A549 (cell line): ENCODE data around the gene SERPINE2. TPM values are rescaled to one million over a fixed set of nuclear protein-coding genes. Genes with fewer than 3 reads are reported as not detected.

ENCODE experiments used
- ATAC-seq, 2 experiments: fragments of 200-7000 bp in 1 of 2; fragments of >200 bp in 1 of 2; cut with Nextera tagmentation in 1 of 2; cut with Tn5 transposase in 1 of 2; 3 replicates each; pipeline versions ENCODE4 v1.8.0 to v1.9.1; 2018 to 2020; ENCODE audit warnings: mild to moderate bottlenecking in 1 of 2, moderate library complexity in 1 of 2
- CTCF ChIA-PET: fragments of 300-600 bp; sonication (Branson Sonifier 250); formaldehyde crosslinking; extraction: SDS; loops from one replicate; lab custom pipeline; 2021; ENCODE audit warnings: antibody characterized with exemption, inconsistent platforms; lab: Yijun Ruan, JAX
- POLR2A ChIA-PET: fragments of 350-600 bp; formaldehyde crosslinking; extraction: SDS; loops from one replicate; lab custom pipeline; 2021; ENCODE audit warnings: antibody characterized with exemption, inconsistent platforms; lab: Yijun Ruan, JAX
- DNase-seq, 2 experiments: peaks; one replicate each; pipeline versions ENCODE4 v3.0.0 to v3.0.0-alpha.2; 2011 to 2016; ENCODE audit warnings: low read depth in 1 of 2, low spot score in 1 of 2
- FAIRE-seq: peaks from 2 replicates; lab custom pipeline; 2011; peaks lifted over from hg19 to GRCh38; lab: Jason Lieb, UNC
- H3K27ac ChIP-seq, 2 experiments: fragments of >200 bp; sonication (Bioruptor Twin); formaldehyde crosslinking; 3 replicates each; pipeline ENCODE4 v1.5.1; 2016 to 2017
- H3K4me1 ChIP-seq: fragments of >200 bp; sonication (Bioruptor Twin); formaldehyde crosslinking; 3 replicates; pipeline ENCODE4 v1.6.1; 2016
- H3K4me2 ChIP-seq: fragments of >200 bp; sonication (Bioruptor Twin); formaldehyde crosslinking; 3 replicates; pipeline ENCODE4 v1.6.1; 2016
- H3K4me3 ChIP-seq: fragments of >200 bp; sonication (Bioruptor Twin); formaldehyde crosslinking; 3 replicates; pipeline ENCODE4 v1.5.1; 2016
- H3K9me3 ChIP-seq: fragments of >200 bp; sonication (Bioruptor Twin); formaldehyde crosslinking; 3 replicates; pipeline ENCODE4 v1.6.1; 2016
- BCL3 ChIP-seq: fragments of >200 bp; sonication (Bioruptor Twin); formaldehyde crosslinking; IDR thresholded peaks from 3 replicates; pipeline ENCODE4 v1.6.1; 2016
- CTCF ChIP-seq: fragments of >200 bp; sonication (Bioruptor Twin); formaldehyde crosslinking; IDR thresholded peaks from 3 replicates; pipeline ENCODE4 v1.5.1; 2016
- EHF ChIP-seq: fragments of 250-450 bp; sonication (Bioruptor Pico); IDR thresholded peaks from 2 replicates; pipeline ENCODE4 v1.5.0; 2020; ENCODE audit warnings: mild to moderate bottlenecking
- EP300 ChIP-seq, 2 experiments: fragments of >200 bp; sonication (Bioruptor Twin); formaldehyde crosslinking; IDR thresholded peaks; 2 replicates in 1 of 2; 3 replicates in 1 of 2; pipeline ENCODE4 v1.6.1; 2016 to 2017
- HMGXB4 ChIP-seq: fragments of 250-450 bp; sonication (Bioruptor Pico); IDR thresholded peaks from 2 replicates; pipeline ENCODE4 v1.5.0; 2021; ENCODE audit warnings: mild to moderate bottlenecking, moderate library complexity, borderline replicate concordance
- HOXB13 ChIP-seq: fragments of 250-450 bp; sonication (Bioruptor Pico); IDR thresholded peaks from 2 replicates; pipeline ENCODE4 v1.5.0; 2020; ENCODE audit warnings: low read depth, mild to moderate bottlenecking, moderate library complexity
- HOXB5 ChIP-seq: fragments of 250-450 bp; sonication (Bioruptor Pico); IDR thresholded peaks from 2 replicates; pipeline ENCODE4 v1.5.0; 2020; ENCODE audit warnings: mild to moderate bottlenecking, moderate library complexity
- JUNB ChIP-seq: fragments of >200 bp; sonication (Bioruptor Twin); formaldehyde crosslinking; IDR thresholded peaks from 2 replicates; pipeline ENCODE4 v1.6.1; 2016
- KDM5A ChIP-seq: fragments of 200-600 bp; sonication (generic); IDR thresholded peaks from 2 replicates; pipeline ENCODE4 v1.6.1; 2016; ENCODE audit warnings: antibody characterized with exemption, mild to moderate bottlenecking
- MAFK ChIP-seq: fragments of 450-650 bp; IDR thresholded peaks from 2 replicates; pipeline ENCODE4 v1.6.1; 2014; ENCODE audit not compliant: partially characterized antibody
- MAZ ChIP-seq: fragments of 150-350 bp; IDR thresholded peaks from 2 replicates; pipeline ENCODE4 v1.6.1; 2014; ENCODE audit warnings: antibody characterized with exemption, low read depth, low read length, borderline replicate concordance
- MYC ChIP-seq: IDR thresholded peaks from 2 replicates; pipeline ENCODE4 v1.6.1; 2012; ENCODE audit warnings: mild to moderate bottlenecking, inconsistent platforms, low read length, improper control_type of control experiment, borderline replicate concordance
- NFE2L2 ChIP-seq: fragments of 150-350 bp; conservative IDR thresholded peaks from 2 replicates; pipeline ENCODE4 v1.6.1; 2014; ENCODE audit warnings: low read length
- PBX3 ChIP-seq: IDR thresholded peaks from 2 replicates; pipeline ENCODE4 v1.6.1; 2012
- RAD21 ChIP-seq, 2 experiments: fragments of >200 bp in 1 of 2; sonication (Bioruptor Twin) in 1 of 2; formaldehyde crosslinking in 1 of 2; IDR thresholded peaks in 1 of 2; conservative IDR thresholded peaks in 1 of 2; 2 replicates in 1 of 2; 3 replicates in 1 of 2; pipeline ENCODE4 v1.6.1; 2012 to 2018; ENCODE audit warnings: inconsistent platforms in 1 of 2
- RCOR1 ChIP-seq: fragments of 150-350 bp; IDR thresholded peaks from 2 replicates; pipeline ENCODE4 v1.6.1; 2014; ENCODE audit warnings: antibody characterized with exemption, low read length, low read depth
- WGBS: methylation state at CpG from one replicate; pipeline ENCODE4 v1.1.6; 2017; ENCODE audit errors: missing lambda C conversion rate; 5-methylcytosine and 5-hydroxymethylcytosine counted together
- polyA plus RNA-seq, 4 experiments: library from polyadenylated mRNA; depleted of rRNA in 3 of 4; stranded (reverse); fragments of >200 nt; fragmentation: RNase III in 1 of 4; extraction: RNeasy Plus Mini Kit Qiagen cat#74134 plus additional on column Dnase treatment in 1 of 4; gene quantifications; 2 replicates in 3 of 4; 3 replicates in 1 of 4; pipeline ENCODE4 v1.2.3, GENCODE V29; 2011 to 2017

SERPINE2 gene
- polyA plus RNA-seq, 2 of the 4 experiments (the other 2 are of a cell fraction): 58.6 to 88.2 TPM

- H3K9me3 ChIP-seq: no peaks in the 10 kb centered on the region
- ChIA-PET CTCF (interaction anchor here (0.5 to 4.2 kb wide), 8 partner anchors 8 to 392 kb away, joined by 3 to 22 read pairs (median 4); no protein-coding TSS in a partner anchor), POLR2A (no interaction called here)
- FAIRE-seq (no peak), ATAC-seq (no peak; a peak in 1 of 6 replicates), DNase-seq (no peak)
- no peak overlapping the region for H3K4me3 ChIP-seq
- H3K27ac ChIP-seq: no peak overlapping the region
- TF ChIP-seq NFE2L2 (no peak), EP300 (IDR thresholded peaks at IDR 0.05) (no peak)
- no peaks in the 10 kb centered on the region; the same call in 2 of the 3 replicates for H3K4me1 ChIP-seq
- H3K4me2 ChIP-seq: no peak overlapping the region
- 52% methylated on average over 3 of the region's 3 CpGs for WGBS
Measured at GRCh38 chr2:223976635-223977226, 62.4 kb downstream of the SERPINE2 start.

GRCh38 chr2:223973606-223974005 is 65.5 kb downstream of the SERPINE2 start:
- FAIRE-seq: no peak
- Histone ChIP-seq H3K4me3 (no peak overlapping the region), H3K4me1 (no peaks in the 10 kb centered on the region; the same call in 2 of the 3 replicates), H3K9me3 (no peaks in the 10 kb centered on the region), H3K27ac (no peak overlapping the region), H3K4me2 (no peak overlapping the region)
- ATAC-seq: no peak
- 97% methylated on average over 3 of the region's 3 CpGs for WGBS
- POLR2A ChIA-PET: no interaction called here
- TF ChIP-seq PBX3 (no peak), MAFK (peak; percentile 54), EHF (CRISPR knock-in tag) (no peak), BCL3 (no peak)
- no peak for DNase-seq
- CTCF ChIA-PET: interaction anchor here (4.2 to 8.6 kb wide), 2 partner anchors 20 to 310 kb away, joined by 22 to 148 read pairs; no protein-coding TSS in a partner anchor

- FAIRE-seq: no peak
- 91% methylated on average over 7 of the region's 7 CpGs for WGBS
- Histone ChIP-seq H3K4me3 (no peak overlapping the region), H3K27ac (no peak overlapping the region), H3K9me3 (no peaks in the 10 kb centered on the region), H3K4me2 (no peak overlapping the region), H3K4me1 (no peaks in the 10 kb centered on the region; the same call in 2 of the 3 replicates)
- TF ChIP-seq HOXB5 (CRISPR knock-in tag) (no peak), MYC (no peak), PBX3 (no peak), CTCF (no peak), MAZ (no peak), HMGXB4 (CRISPR knock-in tag) (no peak), HOXB13 (CRISPR knock-in tag) (no peak), JUNB (no peak), RCOR1 (no peak), KDM5A (no peak), RAD21 (conservative IDR thresholded peaks at IDR 0.05 in 1 of 2, IDR thresholded peaks at IDR 0.05 in 1 of 2) (no peak), EHF (CRISPR knock-in tag) (no peak), MAFK (no peak)
- no peak for DNase-seq
- no peak for ATAC-seq
- ChIA-PET CTCF (interaction anchor here (0.6 to 8.6 kb wide), 7 partner anchors 8 to 322 kb away, joined by 3 to 148 read pairs (median 4); no protein-coding TSS in a partner anchor), POLR2A (no interaction called here)
Measured at GRCh38 chr2:223972656-223973102, 66.4 kb downstream of the SERPINE2 start.
